AG04449 (cell line): ENCODE data around the gene DDIT4L.
"Not testable (repeated sequence)": the region's sequence is repeated elsewhere in the genome, so short reads cannot be mapped to it uniquely, and the experiment has no call there.

Source experiments
- CTCF ChIA-PET: fragments of 350-600 bp; formaldehyde crosslinking; extraction: SDS; loops from one replicate; lab custom pipeline; 2021; ENCODE audit warnings: antibody characterized with exemption; lab: Yijun Ruan, JAX
- POLR2A ChIA-PET: fragments of 400-600, 350-600 bp; formaldehyde crosslinking; extraction: SDS; loops from one replicate; lab custom pipeline; 2020; ENCODE audit warnings: antibody characterized with exemption, inconsistent platforms; lab: Yijun Ruan, JAX
- DNase-seq: peaks from one replicate; pipeline ENCODE4 v3.0.0-alpha.2; 2010; ENCODE audit warnings: low read depth, low spot score
- H3K4me3 ChIP-seq: 2 replicates; pipeline ENCODE4 v1.5.1; 2011; ENCODE audit warnings: low read depth, mild to moderate bottlenecking, control low read depth, low read length
- TF ChIP-seq, protein P1 (sequence below): IDR thresholded peaks from one replicate; pipeline ENCODE4 v1.5.1; 2011; ENCODE audit warnings: mild to moderate bottlenecking, moderate library complexity, low read length, control low read depth, inconsistent platforms; ENCODE audit not compliant: insufficient read depth; ENCODE audit errors: missing control alignments

DDIT4L gene

DNA sequence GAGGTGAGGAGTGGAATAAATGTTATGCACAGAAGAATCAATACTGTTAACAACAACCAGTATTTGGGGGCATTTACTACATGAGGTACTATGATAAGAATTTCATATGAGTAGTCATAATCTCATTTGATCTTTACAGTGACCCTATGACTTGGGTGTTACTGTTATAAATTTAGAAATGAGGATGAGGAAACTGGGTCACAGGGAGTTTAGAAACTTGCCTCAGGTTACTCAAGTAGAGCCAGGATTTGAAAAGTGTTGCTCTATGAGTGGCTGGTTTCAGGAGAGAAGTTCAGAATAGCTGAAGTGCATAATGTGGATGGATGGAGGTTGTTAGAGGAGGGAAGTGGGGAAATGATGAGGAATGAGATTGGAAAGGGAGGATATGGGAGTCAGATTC lies 16.6 kb upstream of the DDIT4L start:
- no peak for DNase-seq
- ChIA-PET CTCF (no interaction called here), POLR2A (no interaction called here)
- TF ChIP-seq, protein P1, sequence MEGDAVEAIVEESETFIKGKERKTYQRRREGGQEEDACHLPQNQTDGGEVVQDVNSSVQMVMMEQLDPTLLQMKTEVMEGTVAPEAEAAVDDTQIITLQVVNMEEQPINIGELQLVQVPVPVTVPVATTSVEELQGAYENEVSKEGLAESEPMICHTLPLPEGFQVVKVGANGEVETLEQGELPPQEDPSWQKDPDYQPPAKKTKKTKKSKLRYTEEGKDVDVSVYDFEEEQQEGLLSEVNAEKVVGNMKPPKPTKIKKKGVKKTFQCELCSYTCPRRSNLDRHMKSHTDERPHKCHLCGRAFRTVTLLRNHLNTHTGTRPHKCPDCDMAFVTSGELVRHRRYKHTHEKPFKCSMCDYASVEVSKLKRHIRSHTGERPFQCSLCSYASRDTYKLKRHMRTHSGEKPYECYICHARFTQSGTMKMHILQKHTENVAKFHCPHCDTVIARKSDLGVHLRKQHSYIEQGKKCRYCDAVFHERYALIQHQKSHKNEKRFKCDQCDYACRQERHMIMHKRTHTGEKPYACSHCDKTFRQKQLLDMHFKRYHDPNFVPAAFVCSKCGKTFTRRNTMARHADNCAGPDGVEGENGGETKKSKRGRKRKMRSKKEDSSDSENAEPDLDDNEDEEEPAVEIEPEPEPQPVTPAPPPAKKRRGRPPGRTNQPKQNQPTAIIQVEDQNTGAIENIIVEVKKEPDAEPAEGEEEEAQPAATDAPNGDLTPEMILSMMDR = no peak
- H3K4me3 ChIP-seq = no peak overlapping the region

DNA sequence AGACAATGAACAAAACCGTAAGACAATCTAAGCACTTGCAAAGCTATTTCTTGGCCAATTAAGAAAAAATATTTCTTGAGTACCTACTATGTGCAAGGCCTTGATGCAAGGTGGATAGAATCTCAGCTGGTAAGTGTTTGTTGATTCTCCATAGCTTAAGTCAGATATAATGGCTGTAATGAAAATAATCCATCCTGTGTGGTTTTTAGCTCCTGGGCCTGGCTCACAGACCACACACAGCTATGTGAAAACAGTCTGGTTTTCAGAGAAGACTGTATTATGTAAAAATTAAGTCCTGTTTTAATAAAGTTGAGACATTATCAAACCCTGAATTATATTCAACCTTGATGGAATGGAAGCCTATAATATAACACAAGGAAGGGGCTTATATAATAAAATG lies 7.8 kb upstream of the DDIT4L start:
- TF ChIP-seq, protein P1 = no peak
- H3K4me3 ChIP-seq = no peak overlapping the region
- ChIA-PET POLR2A (no interaction called here), CTCF (interaction anchor here (1.0 kb wide), 1 partner anchor 11 kb away, joined by 3 read pairs; no protein-coding TSS in a partner anchor)
- DNase-seq = no peak

DNA sequence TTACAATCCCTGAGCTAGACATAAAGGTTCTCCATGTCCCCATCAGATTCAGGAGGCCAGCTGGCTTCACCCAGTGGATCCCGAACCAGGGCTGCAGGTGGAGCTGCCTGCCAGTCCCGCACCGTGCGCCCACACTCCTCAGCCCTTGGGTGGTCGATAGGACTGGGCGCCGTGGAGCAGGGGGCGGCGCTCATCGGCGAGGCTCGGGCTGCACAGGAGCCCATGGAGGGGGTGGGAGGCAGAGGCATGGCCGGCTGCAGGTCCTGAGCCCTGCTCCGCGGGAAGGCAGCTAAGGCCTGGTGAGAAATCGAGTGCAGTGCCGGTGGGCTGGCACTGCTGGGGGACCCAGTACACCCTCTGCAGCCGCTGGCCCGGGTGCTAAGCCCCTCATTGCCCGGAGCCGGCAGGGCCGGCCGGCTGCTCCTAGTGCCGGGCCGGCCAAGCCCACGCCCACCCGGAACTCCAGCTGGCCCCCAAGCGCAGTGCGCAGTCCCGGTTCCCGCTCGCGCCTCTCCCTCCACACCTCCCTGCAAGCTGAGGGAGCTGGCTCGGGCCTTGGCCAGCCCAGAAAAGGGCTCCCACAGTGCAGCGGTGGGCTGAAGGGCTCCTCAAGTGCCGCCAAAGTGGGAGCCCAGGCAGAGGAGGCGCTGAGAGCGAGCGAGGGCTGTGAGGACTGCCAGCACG lies 6.3 kb upstream of the DDIT4L start:
- POLR2A ChIA-PET, DNase-seq, CTCF ChIA-PET, H3K4me3 ChIP-seq: not testable (repeated sequence)

DNA sequence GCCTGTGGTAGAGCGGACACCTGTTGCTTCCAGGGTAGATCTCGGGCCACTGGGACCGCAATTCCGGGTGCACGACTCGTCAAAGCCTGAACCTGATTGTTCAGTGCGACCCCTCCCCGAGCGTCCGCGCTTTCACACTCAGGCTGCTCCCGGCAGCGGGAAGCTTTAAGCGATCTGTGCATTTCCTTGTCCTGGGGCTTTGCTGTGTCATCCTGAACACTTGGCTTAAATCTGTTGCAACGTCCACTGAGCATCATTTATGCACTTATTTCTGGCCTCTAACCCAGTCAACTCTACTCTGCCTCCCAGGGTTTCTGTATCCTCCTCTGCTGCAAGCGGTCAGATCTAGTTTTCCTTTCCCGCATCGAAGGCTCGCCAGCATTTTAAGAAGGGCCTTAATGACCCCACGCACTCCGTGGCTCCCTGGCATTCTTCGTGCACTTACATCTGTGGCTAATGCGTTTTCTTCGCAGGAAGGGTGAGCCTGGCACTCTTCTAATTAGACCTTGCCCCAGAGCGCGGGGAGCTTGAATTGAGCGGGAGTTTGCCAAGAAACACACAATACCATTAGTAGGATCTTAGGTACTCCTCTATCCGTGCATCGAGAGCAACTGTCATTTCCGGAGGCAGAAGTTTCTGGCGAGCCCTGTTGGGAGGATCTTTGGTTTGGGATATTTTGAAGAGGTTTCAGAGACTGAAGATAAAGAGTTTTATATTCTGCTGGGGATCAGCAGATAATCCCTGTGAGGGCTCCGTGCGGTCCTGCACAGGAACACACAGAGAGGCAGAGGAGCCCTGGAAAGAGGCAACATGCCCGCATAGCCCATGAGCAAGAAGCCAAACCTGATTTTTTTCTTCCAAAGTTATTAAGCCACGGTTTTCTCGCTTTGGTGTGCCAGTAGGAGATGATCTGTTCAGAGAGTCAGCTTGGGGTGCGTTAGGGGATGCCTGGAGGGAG lies 654 bp upstream of the DDIT4L start:
- H3K4me3 ChIP-seq = peak overlapping the region; percentile 54
- POLR2A ChIA-PET = no interaction called here
- DNase-seq = no peak

DNA sequence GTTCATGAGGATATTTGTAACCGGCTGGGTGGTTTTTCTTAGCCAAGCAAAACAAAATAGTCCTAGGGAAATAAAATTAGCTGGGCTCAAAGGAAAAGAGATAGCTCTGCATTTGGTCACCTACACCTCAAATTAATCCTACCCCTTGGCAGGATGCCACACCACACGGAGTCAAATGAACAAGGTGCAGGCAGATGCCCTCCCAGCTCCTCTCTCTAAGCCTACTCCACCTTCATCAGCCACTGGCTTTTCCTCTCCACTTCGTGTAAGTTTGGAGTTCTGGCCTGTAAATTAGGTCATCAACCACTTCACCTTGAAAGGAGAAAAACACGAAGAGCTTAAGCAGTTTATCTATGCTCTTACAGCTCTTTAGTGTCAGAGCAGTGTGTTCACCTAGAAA lies 1.4 kb downstream of the DDIT4L start:
- TF ChIP-seq, protein P1 = no peak
- CTCF ChIA-PET = no interaction called here
- H3K4me3 ChIP-seq = no peak overlapping the region
- no peak for DNase-seq
- POLR2A ChIA-PET = no interaction called here

More for the DNA sequence above, 654 bp upstream of the DDIT4L start:
- CTCF ChIA-PET = no interaction called here
- TF ChIP-seq, protein P1 = no peak

DNA sequence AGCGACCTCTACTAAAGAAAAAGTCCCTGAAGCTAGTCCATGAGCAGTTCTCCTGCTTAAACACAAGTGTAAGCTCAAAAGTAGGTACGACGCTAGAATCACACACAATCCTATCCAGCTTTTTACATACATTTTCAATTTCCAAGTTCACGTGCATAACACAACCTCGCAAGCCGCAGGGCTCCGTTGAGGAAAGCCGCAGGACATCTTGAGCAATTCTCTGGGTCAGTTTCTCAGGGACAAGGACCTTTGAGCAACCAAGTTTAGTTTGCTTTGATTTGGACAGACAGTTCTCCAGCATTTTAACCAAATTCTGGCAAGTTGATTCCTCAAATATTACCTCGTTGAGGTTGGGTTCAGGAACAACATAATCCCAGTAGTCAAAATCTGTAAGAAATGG lies 2.5 kb downstream of the DDIT4L start:
- POLR2A ChIA-PET = no interaction called here
- CTCF ChIA-PET = no interaction called here
- no peak overlapping the region for H3K4me3 ChIP-seq
- TF ChIP-seq, protein P1 = no peak
- DNase-seq = no peak
